GM08714 (cell line): ENCODE data around the gene TAF5L.
"Not testable (repeated sequence)": the region's sequence is repeated elsewhere in the genome, so short reads cannot be mapped to it uniquely, and the experiment has no call there.

Source experiments
- H3K4me3 ChIP-seq: fragments of 200-500 bp; sonication (Bioruptor generic); 2 replicates; pipeline ENCODE4 v1.5.1; 2014; ENCODE audit warnings: mild to moderate bottlenecking, low read length, inconsistent platforms
- ZNF274 ChIP-seq: IDR thresholded peaks from 2 replicates; pipeline ENCODE4 v1.6.1; 2012; ENCODE audit warnings: mild to moderate bottlenecking, low read depth, low read length

TAF5L gene

DNA sequence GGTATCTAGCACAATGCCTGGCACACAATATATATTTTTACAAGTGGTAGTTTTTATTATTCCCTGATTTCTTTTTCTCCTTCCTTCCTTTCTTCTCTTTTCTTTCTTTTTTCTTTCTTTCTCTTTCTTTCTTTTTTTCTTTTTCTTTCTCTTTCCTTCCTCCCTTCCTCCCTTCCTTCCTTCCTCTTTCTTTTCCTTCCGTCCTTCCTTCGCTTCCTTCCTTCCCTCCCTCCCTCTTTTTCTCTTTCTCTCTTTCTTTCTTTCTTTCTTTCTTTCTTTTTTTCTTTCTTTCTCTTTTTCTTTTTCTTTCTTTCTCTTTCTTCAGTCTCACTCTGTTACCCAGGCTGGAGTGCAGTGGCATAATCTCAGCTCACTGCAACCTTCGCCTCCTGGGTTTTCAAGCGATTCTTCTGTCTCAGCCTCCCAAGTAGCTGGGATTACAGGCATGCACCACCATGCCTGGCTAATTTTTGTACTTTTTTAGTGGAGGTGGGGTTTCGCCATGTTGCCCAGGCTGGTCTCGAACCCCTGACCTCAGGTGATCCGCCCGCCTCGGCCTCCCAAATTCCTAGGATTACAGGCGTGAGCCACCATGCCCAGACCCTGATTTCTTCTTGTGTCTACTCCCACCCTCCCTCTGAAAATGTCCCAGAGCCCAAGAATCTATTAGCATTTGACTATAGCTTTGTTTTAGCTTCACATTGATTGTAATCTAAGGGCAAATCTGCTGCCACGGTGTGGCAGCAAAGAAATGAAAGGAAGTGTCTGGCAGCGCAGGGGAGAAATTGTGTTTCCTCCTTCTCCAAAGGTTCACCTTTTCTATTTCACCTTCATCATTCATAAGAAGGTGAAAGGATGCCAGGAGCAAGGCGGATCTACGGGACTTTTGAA, 47.5 kb downstream of the TAF5L start:
- no peak overlapping the region for H3K4me3 ChIP-seq
- no peak for TF ChIP-seq ZNF274

DNA sequence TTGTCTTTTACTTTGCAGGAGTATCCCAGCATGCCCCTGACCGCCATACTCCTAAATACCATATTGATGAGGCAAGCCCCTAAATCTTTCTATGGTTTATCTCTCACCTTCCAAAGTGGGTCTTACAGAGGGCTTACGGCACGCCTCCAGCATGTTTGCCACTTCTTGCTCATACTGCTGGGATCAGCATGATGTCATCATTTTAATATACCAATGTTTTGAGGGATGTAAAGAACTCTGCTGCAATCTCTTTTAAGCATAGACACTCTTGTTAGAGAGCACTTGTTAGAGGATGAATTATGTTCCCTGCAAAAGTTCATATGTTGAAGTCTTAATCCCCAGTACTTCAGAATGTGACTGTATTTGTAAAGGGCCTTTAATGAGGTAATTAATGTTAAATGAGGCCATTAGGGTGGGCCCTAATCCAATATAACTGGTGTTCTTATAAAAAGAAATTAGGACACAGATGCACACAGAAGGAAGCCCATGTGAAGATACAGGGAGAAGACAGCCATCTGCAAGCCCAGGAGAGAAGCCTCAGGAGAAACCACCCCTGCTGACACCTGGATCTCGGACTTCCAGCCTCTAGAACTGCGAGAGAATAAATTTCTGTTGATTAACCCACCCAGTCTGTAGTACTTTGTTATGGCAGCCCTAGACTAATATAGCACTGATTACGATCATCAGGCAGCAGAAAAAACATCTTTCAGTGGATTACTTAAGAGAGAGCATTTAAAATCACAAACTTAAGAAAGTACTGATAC, 51.1 kb downstream of the TAF5L start:
- TF ChIP-seq ZNF274: no peak
- no peak overlapping the region for H3K4me3 ChIP-seq

DNA sequence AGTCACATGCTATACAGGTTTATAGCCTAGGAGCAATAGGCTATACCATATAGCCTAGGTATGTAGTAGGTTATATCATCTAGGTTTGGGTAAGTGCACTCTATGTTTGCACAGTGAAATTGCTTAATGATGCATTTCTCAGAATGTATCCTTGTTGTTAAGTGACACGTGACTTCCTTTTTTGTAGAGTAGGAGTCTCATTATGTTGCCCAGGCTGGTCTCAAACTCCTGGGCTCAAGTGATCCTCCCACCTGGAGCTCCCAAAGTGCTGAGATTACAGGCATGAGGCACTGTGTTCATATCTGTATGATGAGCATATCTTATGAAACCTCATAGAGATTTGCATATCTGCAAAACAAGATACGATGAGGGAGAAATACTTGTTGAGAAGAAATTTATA, 53.6 kb downstream of the TAF5L start:
- H3K4me3 ChIP-seq: no peak overlapping the region
- TF ChIP-seq ZNF274: no peak

DNA sequence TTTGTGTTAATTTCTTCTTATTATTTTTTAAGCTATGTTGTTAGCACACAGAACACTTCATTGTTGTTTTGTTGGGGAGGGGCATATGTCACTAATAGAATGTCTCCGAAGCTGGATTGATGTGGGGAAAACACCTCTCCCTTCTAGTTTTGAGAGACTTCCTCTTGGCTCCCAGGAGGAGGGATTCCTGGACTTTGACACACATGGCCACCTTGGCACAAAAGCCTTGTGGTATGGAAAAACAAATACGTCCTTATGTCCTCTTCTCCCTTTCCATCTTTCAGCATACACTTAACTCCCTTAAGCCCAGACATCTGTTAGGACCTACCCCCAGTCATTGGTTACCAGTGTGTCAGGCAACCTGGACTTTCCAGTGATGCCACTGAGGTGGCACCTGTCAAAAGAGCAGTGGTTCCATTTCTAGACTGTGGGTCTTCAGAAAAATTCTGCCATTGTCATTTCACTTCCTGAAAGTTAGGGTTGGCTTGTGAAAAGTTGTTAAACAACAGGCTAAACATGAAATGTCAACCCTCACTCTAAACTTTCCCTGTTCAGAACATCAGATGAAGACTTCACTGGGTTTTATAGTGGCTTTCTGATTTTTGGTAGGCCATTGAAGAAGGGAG, 54.9 kb downstream of the TAF5L start:
- TF ChIP-seq ZNF274: no peak

DNA sequence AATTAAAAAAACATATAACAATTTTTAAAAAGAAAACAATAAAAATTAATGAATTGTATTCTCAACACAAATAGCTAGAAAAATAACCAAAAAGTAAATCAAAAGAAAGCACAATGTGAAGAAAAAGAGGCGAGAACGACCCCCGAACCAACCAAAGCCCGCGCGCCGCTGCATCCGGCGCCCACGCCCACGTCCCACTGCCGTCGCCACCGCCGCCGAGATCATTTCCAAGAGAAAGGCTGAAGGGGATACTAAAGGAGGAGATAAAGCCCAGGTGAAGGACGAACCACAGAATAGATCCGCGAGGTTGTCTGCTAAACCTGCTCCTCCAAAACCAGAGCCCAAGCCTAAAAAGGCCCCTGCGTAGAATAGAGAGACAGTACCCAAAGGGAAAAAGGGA, 55.6 kb downstream of the TAF5L start:
- no peak for TF ChIP-seq ZNF274

More for the DNA sequence above, 54.9 kb downstream of the TAF5L start:
- H3K4me3 ChIP-seq: no peak overlapping the region

DNA sequence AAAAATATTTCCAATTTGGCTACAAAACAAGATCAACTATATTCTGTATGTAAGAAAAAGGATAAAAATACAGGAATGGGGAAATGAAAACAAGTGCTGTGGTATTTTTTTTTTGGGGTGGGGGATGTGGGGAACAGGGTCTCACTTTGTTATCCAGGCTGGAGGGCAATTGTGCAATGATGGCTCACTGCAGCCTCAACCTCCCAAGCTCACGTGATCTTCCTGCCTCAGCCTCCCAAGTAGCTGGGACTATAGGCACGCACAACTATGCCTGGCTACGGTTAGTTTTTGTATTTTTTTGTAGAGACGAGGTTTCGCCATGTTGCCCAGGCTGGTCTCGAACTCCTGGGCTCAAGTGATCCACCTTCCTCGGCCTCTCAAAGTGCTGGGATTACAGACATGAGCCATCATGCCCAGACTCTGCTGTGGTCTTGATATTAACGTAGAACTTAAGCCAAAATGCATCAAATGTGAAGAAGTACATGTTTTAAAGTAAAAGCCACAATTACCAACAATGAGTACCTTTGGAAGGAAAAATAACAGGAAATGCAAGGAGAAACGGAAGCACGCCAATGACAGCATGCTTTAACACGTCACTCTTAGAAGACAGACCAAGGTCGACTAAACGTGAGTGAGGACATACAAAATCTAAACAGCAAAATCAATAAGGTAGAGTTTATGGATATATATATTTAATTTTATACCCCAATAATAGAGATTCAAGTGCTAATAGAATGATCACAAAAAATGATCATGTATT, 58.6 kb downstream of the TAF5L start:
- H3K4me3 ChIP-seq: no peak overlapping the region
- TF ChIP-seq ZNF274: no peak

More for the DNA sequence above, 55.6 kb downstream of the TAF5L start:
- H3K4me3 ChIP-seq: no peak overlapping the region

DNA sequence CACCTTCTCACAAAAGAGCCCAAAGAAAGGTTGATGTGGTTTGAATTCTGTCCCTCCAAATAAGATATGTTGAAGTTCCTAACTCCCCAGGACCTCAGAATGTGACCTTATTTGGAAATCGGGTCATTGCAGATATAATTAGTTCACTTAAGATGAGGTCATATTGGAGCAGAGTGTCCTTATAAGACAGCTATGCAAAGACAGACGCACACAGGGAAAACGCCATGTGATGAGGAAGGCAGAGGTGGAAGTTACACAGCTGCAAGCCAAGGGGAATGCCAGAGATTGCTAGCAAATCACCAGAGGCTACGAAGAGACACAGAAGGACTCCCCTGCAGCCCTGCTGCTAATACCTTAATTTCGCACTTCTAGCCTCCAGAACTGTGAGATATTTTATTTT, 62.2 kb downstream of the TAF5L start:
- no peak for TF ChIP-seq ZNF274
- no peak overlapping the region for H3K4me3 ChIP-seq

DNA sequence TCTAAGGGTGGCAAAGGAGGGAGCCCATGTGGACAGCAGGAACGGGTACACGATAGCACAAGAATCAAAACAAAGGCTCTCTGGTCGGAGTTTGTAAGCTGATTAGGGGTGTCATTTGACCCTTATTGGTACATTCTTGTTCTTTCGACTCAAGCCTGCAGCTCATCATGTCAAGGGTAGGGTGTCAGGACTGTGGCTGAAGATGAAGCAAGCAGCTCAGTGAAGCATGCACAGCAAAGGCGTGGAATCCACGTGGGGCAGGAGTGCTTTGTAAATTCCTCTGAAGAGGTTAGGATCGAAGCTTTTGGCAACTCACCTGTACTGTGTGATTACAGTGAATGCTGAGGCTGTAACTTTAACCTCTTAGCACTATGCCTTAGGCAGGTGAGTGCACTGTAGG, 62.7 kb downstream of the TAF5L start:
- TF ChIP-seq ZNF274: no peak
- H3K4me3 ChIP-seq: no peak overlapping the region

DNA sequence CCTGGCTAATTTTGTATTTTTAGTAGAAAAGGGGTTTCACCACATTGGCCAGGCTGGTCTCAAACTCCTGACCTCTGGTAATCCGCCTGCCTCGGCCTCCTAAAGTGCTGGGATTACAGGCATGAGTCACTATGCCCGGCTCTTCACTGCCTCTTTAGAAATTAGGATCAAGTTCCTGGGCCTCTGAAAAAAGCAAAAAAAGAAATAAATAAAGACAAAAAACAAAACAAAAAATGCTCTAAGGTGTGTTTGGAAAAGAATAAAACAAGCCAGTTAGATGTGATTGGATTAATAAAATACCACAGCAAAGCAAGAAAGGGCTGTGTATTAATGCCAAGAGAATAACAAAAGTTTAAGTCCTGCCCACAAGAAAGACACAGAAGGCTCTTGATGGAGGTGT, 63.2 kb downstream of the TAF5L start:
- TF ChIP-seq ZNF274: no peak

DNA sequence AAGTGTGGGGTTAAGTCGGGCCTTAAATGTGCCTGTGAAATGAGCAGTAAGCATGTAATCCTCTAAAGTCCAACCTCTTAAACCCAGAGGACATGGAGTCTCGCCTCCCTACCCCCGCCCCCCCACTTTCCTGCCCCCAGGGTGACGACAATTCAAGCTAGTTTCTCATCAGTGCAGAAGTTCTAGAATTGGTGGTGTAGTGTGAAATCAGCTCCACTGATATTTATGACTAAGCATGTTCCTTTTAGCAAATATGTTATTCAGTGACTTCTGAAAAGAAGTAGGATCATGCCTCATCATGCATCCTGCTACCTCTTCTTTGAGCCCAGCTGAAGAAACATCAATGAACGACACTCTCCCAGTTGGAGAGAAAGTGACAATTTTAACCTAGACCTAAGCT, 64.8 kb downstream of the TAF5L start:
- H3K4me3 ChIP-seq: no peak overlapping the region
- no peak for TF ChIP-seq ZNF274

More for the DNA sequence above, 63.2 kb downstream of the TAF5L start:
- H3K4me3 ChIP-seq: no peak overlapping the region

DNA sequence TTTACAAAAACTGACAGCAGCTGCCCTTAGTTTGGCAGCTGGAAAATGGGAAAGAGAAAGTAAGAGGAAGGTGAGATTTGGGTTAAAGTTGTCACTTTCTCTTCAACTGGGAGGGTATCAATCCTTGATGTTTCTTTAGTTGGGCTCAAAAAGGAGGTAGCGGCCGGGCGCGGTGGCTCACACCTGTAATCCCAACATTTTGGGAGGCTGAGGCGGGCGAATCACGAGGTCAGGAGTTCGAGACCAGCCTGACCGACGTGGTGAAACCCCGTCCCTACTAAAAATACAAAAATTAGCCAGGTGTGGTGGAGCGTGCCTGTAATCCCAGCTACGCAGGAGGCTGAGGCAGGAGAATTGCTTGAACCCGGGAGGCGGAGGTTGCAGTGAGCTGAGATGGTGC, 65.8 kb downstream of the TAF5L start:
- H3K4me3 ChIP-seq: not testable (repeated sequence)

DNA sequence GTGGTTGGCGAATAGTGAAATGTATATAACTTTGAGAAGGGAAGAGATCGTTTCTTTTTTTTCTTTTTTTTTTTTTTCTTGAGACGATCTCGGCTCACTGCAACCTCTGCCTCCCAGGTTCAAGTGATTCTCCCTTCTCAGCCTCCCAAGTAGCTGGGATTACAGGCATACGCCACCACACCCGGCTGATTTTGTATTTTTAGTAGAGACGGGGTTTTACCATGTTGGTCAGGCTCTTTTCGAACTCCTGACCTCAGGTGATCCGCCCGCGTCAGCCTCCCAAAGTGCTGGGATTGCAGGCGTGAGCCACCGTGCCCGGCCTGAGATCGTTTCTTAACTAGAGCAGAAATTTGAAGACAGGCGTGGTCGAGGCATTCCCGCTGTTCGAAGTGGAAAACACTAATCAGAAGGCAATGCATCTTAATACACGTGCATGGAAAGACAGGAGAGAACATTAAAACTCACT, 66.6 kb downstream of the TAF5L start:
- H3K4me3 ChIP-seq: peak overlapping the region; percentile 89

DNA sequence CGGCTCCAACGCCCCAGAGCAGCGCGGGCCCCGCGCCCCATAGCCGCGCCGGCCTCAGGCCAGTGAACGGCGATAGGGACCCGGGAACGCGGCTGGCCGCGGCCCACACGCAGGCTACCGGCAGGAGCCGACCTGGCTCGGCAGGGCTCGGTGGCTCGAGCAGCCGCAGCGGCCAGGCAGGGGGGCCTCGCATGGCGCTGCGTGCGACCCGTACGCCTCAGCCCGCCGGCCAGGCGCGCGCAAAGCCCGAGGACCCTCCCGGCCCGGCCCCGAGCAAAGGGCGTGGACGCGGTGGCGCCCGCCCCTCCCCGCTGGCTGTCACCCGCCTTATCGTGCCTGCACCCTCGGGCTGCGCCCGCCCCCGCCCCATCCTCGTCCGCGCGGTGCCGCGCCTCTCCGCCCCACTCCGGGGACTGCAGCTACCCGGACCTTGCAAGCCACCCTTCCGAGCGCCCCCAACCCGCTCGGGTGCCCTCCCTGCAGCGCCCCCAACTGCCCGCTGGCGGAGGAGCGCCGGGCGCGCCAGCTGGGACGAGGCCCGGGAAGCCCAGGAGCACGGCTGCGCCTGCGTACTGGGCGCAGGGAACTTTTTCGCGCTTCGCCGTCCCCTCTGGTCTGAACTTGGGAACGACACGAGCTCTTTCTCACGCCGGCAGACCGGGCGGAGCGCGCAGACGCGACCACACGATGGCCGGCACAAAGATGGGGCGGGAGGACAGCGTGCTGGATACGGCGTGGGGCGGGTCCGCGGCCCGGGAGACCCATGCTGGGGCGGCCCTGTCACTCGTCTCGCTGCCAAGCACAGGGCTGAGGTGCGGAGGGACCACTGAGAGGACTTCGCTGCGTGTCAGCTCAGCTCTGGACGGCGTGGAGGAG, 67.2 kb downstream of the TAF5L start, which contains the start of gene ABCB10:
ABCB10 (minus strand) TSS at position 248 of the 876 bp plus-strand sequence; CDS start at position 193, 55 bp downstream.
- no peak for TF ChIP-seq ZNF274
- peak within 1 kb of the TSS; percentile 89 for H3K4me3 ChIP-seq
